Mesendoderm (in vitro differentiated cells): ENCODE measurements around the gene TBX15. TPM values are rescaled to one million over a fixed set of nuclear protein-coding genes. Genes with fewer than 3 reads are reported as not detected.

Experiments used
- DNase-seq: peaks from one replicate; pipeline ENCODE4 v3.0.0; 2013
- H2AK5ac ChIP-seq: 2 replicates; pipeline ENCODE4 v1.6.1; 2013; ENCODE audit warnings: low read length, inconsistent platforms
- H2BK120ac ChIP-seq: 2 replicates; pipeline ENCODE4 v1.6.1; 2013; ENCODE audit warnings: low read depth, mild to moderate bottlenecking, low read length, moderate library complexity, mixed read lengths
- H2BK15ac ChIP-seq: replicated peaks from 2 replicates; pipeline ENCODE4 v1.6.1; 2013; ENCODE audit warnings: low read depth, mild to moderate bottlenecking, moderate library complexity
- H2BK5ac ChIP-seq: 2 replicates; pipeline ENCODE4 v1.6.1; 2013; ENCODE audit warnings: low read length, inconsistent platforms
- H3K18ac ChIP-seq: 2 replicates; pipeline ENCODE4 v1.6.1; 2013; ENCODE audit warnings: mild to moderate bottlenecking, low read length, mixed read lengths
- H3K23ac ChIP-seq: one replicate; pipeline ENCODE4 v1.6.1; 2013; ENCODE audit warnings: low read length
- H3K27ac ChIP-seq: 2 replicates; pipeline ENCODE4 v1.5.1; 2013; ENCODE audit warnings: low read depth, mild to moderate bottlenecking, inconsistent platforms, low read length, moderate library complexity
- H3K27me3 ChIP-seq: 2 replicates; pipeline ENCODE4 v1.6.1; 2013; ENCODE audit warnings: low read length, control low read depth, mild to moderate bottlenecking, inconsistent platforms; ENCODE audit not compliant: insufficient read depth, poor library complexity
- H3K36me3 ChIP-seq: 2 replicates; pipeline ENCODE4 v1.6.1; 2013; ENCODE audit warnings: low read length, inconsistent platforms; ENCODE audit not compliant: control insufficient read depth, insufficient read depth
- H3K4ac ChIP-seq: one replicate; pipeline ENCODE4 v1.6.1; 2013; ENCODE audit warnings: low read depth, mild to moderate bottlenecking, low read length, moderate library complexity
- H3K4me1 ChIP-seq: 2 replicates; pipeline ENCODE4 v1.6.1; 2013; ENCODE audit warnings: low read depth, low read length, inconsistent platforms; ENCODE audit not compliant: control insufficient read depth
- H3K4me2 ChIP-seq: 2 replicates; pipeline ENCODE4 v1.6.1; 2013; ENCODE audit warnings: low read length
- H3K4me3 ChIP-seq: 2 replicates; pipeline ENCODE4 v1.5.1; 2013; ENCODE audit warnings: mild to moderate bottlenecking, low read length
- H3K56ac ChIP-seq: one replicate; pipeline ENCODE4 v1.6.1; 2013; ENCODE audit warnings: low read length
- H3K79me1 ChIP-seq: 2 replicates; pipeline ENCODE4 v1.6.1; 2013; ENCODE audit warnings: low read length, inconsistent platforms
- H3K79me2 ChIP-seq: 2 replicates; pipeline ENCODE4 v1.6.1; 2013; ENCODE audit warnings: mild to moderate bottlenecking, low read length; ENCODE audit not compliant: control insufficient read depth, insufficient read depth
- H3K9ac ChIP-seq: 2 replicates; pipeline ENCODE4 v1.6.1; 2013; ENCODE audit warnings: low read length, inconsistent platforms
- H4K5ac ChIP-seq: one replicate; pipeline ENCODE4 v1.6.1; 2013; ENCODE audit warnings: low read length
- H4K8ac ChIP-seq: one replicate; pipeline ENCODE4 v1.6.1; 2013; ENCODE audit warnings: low read depth, mild to moderate bottlenecking, control low read depth, low read length, moderate library complexity
- WGBS: extraction: QIAGEN DNeasy Blood & Tissue Kit; methylation state at CpG from one replicate; pipeline ENCODE4 v1.1.7; 2013; ENCODE audit warnings: low lambda C conversion rate, missing lambda C conversion rate; ENCODE audit not compliant: insufficient coverage; ENCODE audit errors: extremely low coverage; 5-methylcytosine and 5-hydroxymethylcytosine counted together
- polyA plus RNA-seq, 2 experiments: library from polyadenylated mRNA; stranded (reverse); fragments of 200-250 nt; gene quantifications; one replicate each; pipeline ENCODE4 v1.2.3, GENCODE V29; 2013

The TBX15 gene
- 0.14 TPM for polyA plus RNA-seq (2013, experiment 1 of 2)
- polyA plus RNA-seq (2013, experiment 2 of 2): 0.14 TPM

- H3K56ac ChIP-seq: peak within 1 kb of the TSS; percentile 82
- no peak within 1 kb of the TSS for H2BK5ac ChIP-seq
- H3K4me1 ChIP-seq: peaks cover 6% of the 10 kb centered on the region
- H3K9ac ChIP-seq: peak within 1 kb of the TSS; percentile 57
- H3K36me3 ChIP-seq: no peaks in the 10 kb centered on the region
- peak; percentile 75 for DNase-seq
- H3K79me2 ChIP-seq: no peaks in the 10 kb centered on the region
- no peak within 1 kb of the TSS for H3K4ac ChIP-seq
- no peak within 1 kb of the TSS for H3K23ac ChIP-seq
- H3K27ac ChIP-seq: no peak within 1 kb of the TSS
- no peak within 1 kb of the TSS for H4K5ac ChIP-seq
- no CpG with 5 or more reads among the region's 31 CpGs for WGBS
- H3K27me3 ChIP-seq: peaks cover 83% of the 10 kb centered on the region
- no peaks in the 10 kb centered on the region for H3K79me1 ChIP-seq
- no peak within 1 kb of the TSS for H4K8ac ChIP-seq
- peak within 1 kb of the TSS; percentile 27 for H3K4me3 ChIP-seq
- no peak within 1 kb of the TSS for H2BK120ac ChIP-seq
- no peak within 1 kb of the TSS for H2BK15ac ChIP-seq
- H3K18ac ChIP-seq: no peak within 1 kb of the TSS
- H3K4me2 ChIP-seq: peak within 1 kb of the TSS; percentile 91
- no peak within 1 kb of the TSS for H2AK5ac ChIP-seq
These were observed at the start of gene TBX15 for GRCh38 chr1:118988186-118989005. Gene TBX15, minus strand, starts transcription at chr1:118988343. Its CDS starts 548 bp downstream, at chr1:118987795.

GRCh38 chr1:119034359-119034758 lies 46.2 kb upstream of the TBX15 start:
- no peak overlapping the region for H4K5ac ChIP-seq
- no peak overlapping the region for H3K27ac ChIP-seq
- DNase-seq: no peak
- H3K18ac ChIP-seq: no peak overlapping the region
- H4K8ac ChIP-seq: no peak overlapping the region
- H3K4me1 ChIP-seq: no peaks in the 10 kb centered on the region
- no peaks in the 10 kb centered on the region for H3K36me3 ChIP-seq
- no peak overlapping the region for H3K4me3 ChIP-seq
- no peak overlapping the region for H2BK15ac ChIP-seq
- H3K4ac ChIP-seq: no peak overlapping the region
- H3K4me2 ChIP-seq: no peak overlapping the region
- H3K9ac ChIP-seq: no peak overlapping the region
- no peaks in the 10 kb centered on the region for H3K79me2 ChIP-seq
- H3K79me1 ChIP-seq: no peaks in the 10 kb centered on the region
- H3K56ac ChIP-seq: no peak overlapping the region
- H3K23ac ChIP-seq: no peak overlapping the region
- H2AK5ac ChIP-seq: no peak overlapping the region
- no peak overlapping the region for H2BK5ac ChIP-seq
- no peaks in the 10 kb centered on the region for H3K27me3 ChIP-seq
- H2BK120ac ChIP-seq: no peak overlapping the region

GRCh38 chr1:119032986-119033385 lies 44.8 kb upstream of the TBX15 start:
- no CpG with 5 or more reads among the region's 22 CpGs for WGBS
- H3K23ac ChIP-seq: no peak overlapping the region

GRCh38 chr1:119027759-119028158 lies 39.6 kb upstream of the TBX15 start:
- no peak overlapping the region for H4K8ac ChIP-seq
- no peak overlapping the region for H3K27ac ChIP-seq
- no peak overlapping the region for H2BK5ac ChIP-seq
- no peaks in the 10 kb centered on the region for H3K79me2 ChIP-seq
- no peak for DNase-seq
- no peak overlapping the region for H3K23ac ChIP-seq
- H2BK120ac ChIP-seq: no peak overlapping the region
- no peak overlapping the region for H4K5ac ChIP-seq
- H3K36me3 ChIP-seq: no peaks in the 10 kb centered on the region
- H2BK15ac ChIP-seq: no peak overlapping the region
- no peak overlapping the region for H3K4me3 ChIP-seq
- H3K4me1 ChIP-seq: no peaks in the 10 kb centered on the region
- no CpG with 5 or more reads among the region's 1 CpG for WGBS
- no peak overlapping the region for H2AK5ac ChIP-seq
- no peak overlapping the region for H3K9ac ChIP-seq
- H3K79me1 ChIP-seq: no peaks in the 10 kb centered on the region
- H3K27me3 ChIP-seq: no peaks in the 10 kb centered on the region
- H3K4me2 ChIP-seq: no peak overlapping the region
- H3K4ac ChIP-seq: no peak overlapping the region
- H3K56ac ChIP-seq: no peak overlapping the region
- H3K18ac ChIP-seq: no peak overlapping the region

More at GRCh38 chr1:119032986-119033385, 44.8 kb upstream of the TBX15 start:
- no peaks in the 10 kb centered on the region for H3K36me3 ChIP-seq
- H3K4me2 ChIP-seq: no peak overlapping the region
- H3K4me1 ChIP-seq: no peaks in the 10 kb centered on the region
- no peak overlapping the region for H3K27ac ChIP-seq
- no peak overlapping the region for H2BK120ac ChIP-seq
- no peaks in the 10 kb centered on the region for H3K79me1 ChIP-seq
- no peaks in the 10 kb centered on the region for H3K27me3 ChIP-seq
- H3K4ac ChIP-seq: no peak overlapping the region
- H4K5ac ChIP-seq: no peak overlapping the region
- DNase-seq: no peak
- H2AK5ac ChIP-seq: no peak overlapping the region
- H3K4me3 ChIP-seq: no peak overlapping the region
- H3K79me2 ChIP-seq: no peaks in the 10 kb centered on the region
- no peak overlapping the region for H3K9ac ChIP-seq
- H3K56ac ChIP-seq: no peak overlapping the region
- no peak overlapping the region for H2BK5ac ChIP-seq
- no peak overlapping the region for H4K8ac ChIP-seq
- no peak overlapping the region for H2BK15ac ChIP-seq
- H3K18ac ChIP-seq: no peak overlapping the region

- H3K56ac ChIP-seq: no peak overlapping the region
- no peaks in the 10 kb centered on the region for H3K36me3 ChIP-seq
- H3K27ac ChIP-seq: no peak overlapping the region
- H3K4ac ChIP-seq: no peak overlapping the region
- H3K4me2 ChIP-seq: no peak overlapping the region
- DNase-seq: no peak
- no peak overlapping the region for H3K4me3 ChIP-seq
- no peaks in the 10 kb centered on the region for H3K79me2 ChIP-seq
- no peak overlapping the region for H3K23ac ChIP-seq
- WGBS: no CpG with 5 or more reads among the region's 5 CpGs
- H4K5ac ChIP-seq: no peak overlapping the region
- no peaks in the 10 kb centered on the region for H3K27me3 ChIP-seq
- H2BK5ac ChIP-seq: no peak overlapping the region
- H3K79me1 ChIP-seq: no peaks in the 10 kb centered on the region
- H2BK120ac ChIP-seq: no peak overlapping the region
- H2BK15ac ChIP-seq: no peak overlapping the region
- H3K18ac ChIP-seq: no peak overlapping the region
- H3K9ac ChIP-seq: no peak overlapping the region
- no peak overlapping the region for H4K8ac ChIP-seq
- H3K4me1 ChIP-seq: no peaks in the 10 kb centered on the region
- no peak overlapping the region for H2AK5ac ChIP-seq
These were observed 38.8 kb upstream of the TBX15 start for GRCh38 chr1:119026956-119027355.

GRCh38 chr1:119015547-119015946 lies 27.4 kb upstream of the TBX15 start:
- H4K8ac ChIP-seq: no peak overlapping the region
- H3K23ac ChIP-seq: no peak overlapping the region
- no peaks in the 10 kb centered on the region for H3K27me3 ChIP-seq
- H2BK15ac ChIP-seq: no peak overlapping the region
- H2BK5ac ChIP-seq: no peak overlapping the region
- H3K18ac ChIP-seq: no peak overlapping the region
- H3K79me2 ChIP-seq: no peaks in the 10 kb centered on the region
- H3K27ac ChIP-seq: no peak overlapping the region
- no peak overlapping the region for H4K5ac ChIP-seq
- H3K56ac ChIP-seq: no peak overlapping the region
- H3K4me3 ChIP-seq: no peak overlapping the region
- H3K4me1 ChIP-seq: no peaks in the 10 kb centered on the region
- H3K4me2 ChIP-seq: no peak overlapping the region
- no peaks in the 10 kb centered on the region for H3K79me1 ChIP-seq
- H3K36me3 ChIP-seq: no peaks in the 10 kb centered on the region
- WGBS: no CpG with 5 or more reads among the region's 2 CpGs
- H3K9ac ChIP-seq: no peak overlapping the region
- no peak overlapping the region for H2BK120ac ChIP-seq
- no peak overlapping the region for H3K4ac ChIP-seq
- H2AK5ac ChIP-seq: no peak overlapping the region
- DNase-seq: no peak
